HG03565 (cell line): ENCODE results near the gene ADAMTS1.

Experiments used
- ATAC-seq: cut with Tn5 transposase; IDR thresholded peaks from one replicate; pipeline ENCODE4 v1.9.1; 2021; ENCODE audit warnings: mild to moderate bottlenecking, moderate library complexity; ENCODE audit not compliant: unreplicated experiment

ADAMTS1 gene

DNA sequence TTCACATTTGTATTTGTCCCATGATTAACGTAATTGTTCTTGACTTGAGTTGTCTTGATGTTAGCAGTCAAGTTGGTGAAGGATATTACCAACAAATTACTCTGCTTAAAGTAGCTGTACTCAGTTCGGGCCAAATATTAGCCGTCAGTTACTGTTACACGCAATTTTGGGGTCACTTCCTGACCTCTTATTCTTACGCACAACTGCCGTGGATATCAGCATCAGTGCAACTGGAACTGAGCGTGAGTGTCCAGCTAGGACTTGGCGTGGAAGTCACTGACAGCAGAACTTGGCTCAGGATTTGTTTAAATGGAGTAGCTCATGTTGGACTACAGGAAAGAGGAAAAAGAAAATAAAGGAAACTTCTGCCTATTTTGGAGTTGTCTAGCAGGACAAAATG lies 56.4 kb downstream of the ADAMTS1 start:
- no peak for ATAC-seq
